IMR-90 (cell line): ENCODE data around the gene CDH23. TPM values are rescaled to one million over a fixed set of nuclear protein-coding genes. Genes with fewer than 3 reads are reported as not detected.

Source experiments
- ATAC-seq: fragments of 200-7000 bp; cut with Tn5 transposase; 2 replicates; pipeline ENCODE4 v1.9.1; 2020; ENCODE audit warnings: low read depth, mild to moderate bottlenecking, moderate library complexity
- BruUV-seq: library from RNA; stranded (reverse); fragments of 400-500 nt; replicated peaks from 2 replicates; lab custom pipeline; 2021; lab: Mats Ljungman, UMichigan
- CTCF ChIA-PET: fragments of 300-600 bp; formaldehyde crosslinking; extraction: SDS; loops from one replicate; lab custom pipeline; 2021; ENCODE audit warnings: antibody characterized with exemption; lab: Yijun Ruan, JAX
- POLR2A ChIA-PET: fragments of 300-600 bp; sonication (Branson Sonifier 250); formaldehyde crosslinking; loops from one replicate; lab custom pipeline; 2022; ENCODE audit warnings: antibody characterized with exemption; ENCODE audit not compliant: unreplicated experiment; lab: Charles Lee
- DNase-seq: peaks from one replicate; pipeline ENCODE4 v3.0.0; 2013
- H2AFZ ChIP-seq: replicated peaks from 2 replicates; pipeline ENCODE3; 2013; ENCODE audit warnings: low read length, mild to moderate bottlenecking; ENCODE audit not compliant: poor library complexity
- H2AK5ac ChIP-seq: 2 replicates; pipeline ENCODE4 v1.6.1; 2013; ENCODE audit warnings: low read depth, low read length, inconsistent platforms
- H2AK9ac ChIP-seq: replicated peaks from 2 replicates; pipeline ENCODE3; 2013; ENCODE audit warnings: mild to moderate bottlenecking, low read depth, low read length, moderate library complexity; ENCODE audit not compliant: poor library complexity
- H2BK120ac ChIP-seq: 2 replicates; pipeline ENCODE4 v1.6.1; 2013; ENCODE audit warnings: low read depth, low read length, inconsistent platforms
- H2BK15ac ChIP-seq: 3 replicates; pipeline ENCODE4 v1.6.1; 2013; ENCODE audit warnings: low read depth, low read length, inconsistent platforms
- H2BK20ac ChIP-seq: 2 replicates; pipeline ENCODE4 v1.6.1; 2013; ENCODE audit warnings: low read depth, mild to moderate bottlenecking, inconsistent platforms, low read length, moderate library complexity
- H2BK5ac ChIP-seq: 2 replicates; pipeline ENCODE4 v1.6.1; 2013; ENCODE audit warnings: mild to moderate bottlenecking, low read depth, low read length, inconsistent platforms; ENCODE audit not compliant: poor library complexity, severe bottlenecking
- H3K14ac ChIP-seq: replicated peaks from 2 replicates; pipeline ENCODE4 v1.6.1; 2013; ENCODE audit warnings: low read depth, low read length, inconsistent platforms
- H3K18ac ChIP-seq: 2 replicates; pipeline ENCODE4 v1.6.1; 2013; ENCODE audit warnings: low read depth, low read length, control low read depth
- H3K23ac ChIP-seq: 2 replicates; pipeline ENCODE4 v1.6.1; 2013; ENCODE audit warnings: low read depth, low read length, inconsistent platforms
- H3K27ac ChIP-seq: 2 replicates; pipeline ENCODE4 v1.5.1; 2013; ENCODE audit warnings: mild to moderate bottlenecking, control low read depth, low read length; ENCODE audit not compliant: insufficient read depth
- H3K27me3 ChIP-seq: 2 replicates; pipeline ENCODE4 v1.6.1; 2013; ENCODE audit warnings: low read length; ENCODE audit not compliant: control insufficient read depth, insufficient read depth
- H3K36me3 ChIP-seq: 2 replicates; pipeline ENCODE4 v1.6.1; 2013; ENCODE audit warnings: low read length, mixed read lengths; ENCODE audit not compliant: control insufficient read depth, insufficient read depth
- H3K4ac ChIP-seq: 2 replicates; pipeline ENCODE4 v1.6.1; 2013; ENCODE audit warnings: low read depth, low read length, inconsistent platforms
- H3K4me1 ChIP-seq: 2 replicates; pipeline ENCODE4 v1.6.1; 2013; ENCODE audit warnings: low read length, mixed read lengths; ENCODE audit not compliant: control insufficient read depth, insufficient read depth
- H3K4me2 ChIP-seq: 2 replicates; pipeline ENCODE4 v1.6.1; 2013; ENCODE audit warnings: low read depth, mild to moderate bottlenecking, control low read depth, low read length, moderate library complexity
- H3K4me3 ChIP-seq: 2 replicates; pipeline ENCODE4 v1.5.1; 2013; ENCODE audit warnings: low read depth, mild to moderate bottlenecking, control low read depth, low read length, moderate library complexity; ENCODE audit not compliant: insufficient read depth
- H3K56ac ChIP-seq: 2 replicates; pipeline ENCODE4 v1.6.1; 2013; ENCODE audit warnings: low read length, inconsistent platforms; ENCODE audit not compliant: insufficient read depth; ENCODE audit errors: extremely low read depth
- H3K79me1 ChIP-seq, 2 experiments: 2 replicates each; pipeline ENCODE4 v1.6.1; 2013; ENCODE audit warnings: low read length in 2 of 2, inconsistent platforms in 1 of 2, low read depth in 1 of 2
- H3K9ac ChIP-seq: 2 replicates; pipeline ENCODE4 v1.6.1; 2013; ENCODE audit warnings: low read depth, low read length, control low read depth
- H3K9me1 ChIP-seq: 2 replicates; pipeline ENCODE4 v1.6.1; 2013; ENCODE audit warnings: low read length, inconsistent platforms; ENCODE audit not compliant: insufficient read depth
- H3K9me3 ChIP-seq: 2 replicates; pipeline ENCODE4 v1.6.1; 2013; ENCODE audit warnings: low read length; ENCODE audit not compliant: control insufficient read depth, insufficient read depth
- H4K20me1 ChIP-seq: 2 replicates; pipeline ENCODE4 v1.6.1; 2013; ENCODE audit warnings: low read length, inconsistent platforms; ENCODE audit not compliant: insufficient read depth
- H4K5ac ChIP-seq: 2 replicates; pipeline ENCODE4 v1.6.1; 2013; ENCODE audit warnings: mild to moderate bottlenecking, low read depth, low read length, control low read depth
- H4K8ac ChIP-seq, 2 experiments: 2 replicates each; pipeline ENCODE4 v1.6.1; 2013; ENCODE audit warnings: low read depth in 2 of 2, low read length in 2 of 2, control low read depth in 1 of 2, inconsistent platforms in 1 of 2
- H4K91ac ChIP-seq: 2 replicates; pipeline ENCODE4 v1.6.1; 2013; ENCODE audit warnings: low read depth, low read length, inconsistent platforms; ENCODE audit not compliant: insufficient read depth
- CTCF ChIP-seq: conservative IDR thresholded peaks from 2 replicates; pipeline ENCODE4 v1.5.1; 2012; ENCODE audit warnings: mild to moderate bottlenecking, low read depth, low read length, improper control_type of control experiment
- FOS ChIP-seq: fragments of 150-350 bp; IDR thresholded peaks from 2 replicates; pipeline ENCODE4 v1.6.1; 2016; ENCODE audit warnings: low read depth, low read length
- MAFK ChIP-seq: IDR thresholded peaks from 2 replicates; pipeline ENCODE4 v1.6.1; 2012; ENCODE audit warnings: low read depth, low read length, improper control_type of control experiment
- MXI1 ChIP-seq: IDR thresholded peaks from 2 replicates; pipeline ENCODE4 v1.6.1; 2012; ENCODE audit warnings: low read depth, mild to moderate bottlenecking, low read length, moderate library complexity, borderline replicate concordance
- POLR2A ChIP-seq: IDR thresholded peaks from 2 replicates; pipeline ENCODE4 v1.6.1; 2012; ENCODE audit warnings: mild to moderate bottlenecking, low read depth, low read length
- RFX5 ChIP-seq: IDR thresholded peaks from 2 replicates; pipeline ENCODE4 v1.8.0; 2012; ENCODE audit warnings: low read depth, mild to moderate bottlenecking, low read length, moderate library complexity
- USF2 ChIP-seq: fragments of 150-350 bp; IDR thresholded peaks from 2 replicates; pipeline ENCODE4 v1.6.1; 2017; ENCODE audit warnings: mild to moderate bottlenecking, antibody characterized with exemption, low read length, low read depth
- WGBS, 2 experiments: methylation state at CpG; one replicate each; pipeline versions ENCODE4 v1.1.5 to v1.1.7; 2013; ENCODE audit warnings: missing lambda C conversion rate in 2 of 2; ENCODE audit not compliant: insufficient read length in 1 of 2; ENCODE audit errors: extremely low coverage in 2 of 2; 5-methylcytosine and 5-hydroxymethylcytosine counted together
- dilution Hi-C: fragments of 300-500 bp; cut with HindIII; formaldehyde crosslinking; loops from one replicate; pipeline ENCODE4 v1.14.3; 2018; ENCODE audit warnings: low sequenced_read_pairs; ENCODE audit not compliant: unreplicated experiment
- in situ Hi-C: fragments of 300-500 bp; cut with MboI; formaldehyde crosslinking; loops from 3 replicates; pipeline ENCODE4 v1.14.3; 2019; ENCODE audit warnings: low sequenced_read_pairs, inconsistent platforms, mixed read lengths
- intact Hi-C: fragments of 100-400 bp; cut with micrococcal nuclease; formaldehyde crosslinking; loops from 2 replicates; pipeline ENCODE4 v1.10.0; 2022
- polyA plus RNA-seq, 3 experiments: library from polyadenylated mRNA; depleted of rRNA; stranded (reverse); fragments of >200 nt; gene quantifications; 2 replicates each; pipeline ENCODE4 v1.2.3, GENCODE V29; 2012; ENCODE audit warnings: low replicate concordance in 1 of 3
- total RNA-seq: library from RNA; depleted of rRNA; stranded (reverse); fragments of >200 nt; gene quantifications from 2 replicates; pipeline ENCODE4 v1.2.3, GENCODE V29; 2012

CDH23 gene
- total and polyA plus RNA-seq, 2 of the 4 experiments (the other 2 are of a cell fraction): under 0.01 to 0.03 TPM

GRCh38 chr10:71648254-71648932 lies 251.7 kb downstream of the CDH23 start:
- no peaks in the 10 kb centered on the region for H3K9me3 ChIP-seq
- H3K4me2 ChIP-seq: no peak overlapping the region
- no peaks in the 10 kb centered on the region for H3K9me1 ChIP-seq
- no peak overlapping the region for H3K9ac ChIP-seq
- no TSS peak for BruUV-seq
- no peak overlapping the region for H2AK9ac ChIP-seq
- no peaks in the 10 kb centered on the region for H4K20me1 ChIP-seq
- intact Hi-C loops: no loop called here
- H3K79me1 ChIP-seq: no peaks in the 10 kb centered on the region
- no peak for ATAC-seq
- 20% methylated on average over 3 of the region's 10 CpGs; no CpG with 5 or more reads in 1 of the 2 experiments for WGBS, 2 experiments
- ChIA-PET POLR2A (no interaction called here), CTCF (interaction anchor here (0.6 kb wide), 1 partner anchor 91 kb away, joined by 3 read pairs; no protein-coding TSS in a partner anchor)
- H3K23ac ChIP-seq: no peak overlapping the region
- H2AK5ac ChIP-seq: no peak overlapping the region
- H3K56ac ChIP-seq: no peak overlapping the region
- H3K18ac ChIP-seq: no peak overlapping the region
- no peak for DNase-seq
- no peak overlapping the region for H4K8ac ChIP-seq
- no peak overlapping the region for H2BK15ac ChIP-seq
- H3K27ac ChIP-seq: no peak overlapping the region
- dilution Hi-C loops: no loop called here
- no peak overlapping the region for H4K5ac ChIP-seq
- no peak overlapping the region for H3K4ac ChIP-seq
- no peak for TF ChIP-seq USF2
- TF ChIP-seq POLR2A: no peak
- no peak for TF ChIP-seq FOS
- TF ChIP-seq MAFK: no peak
- TF ChIP-seq CTCF: no peak
- TF ChIP-seq RFX5: no peak
- no peak for TF ChIP-seq MXI1
- H3K4me1 ChIP-seq: no peaks in the 10 kb centered on the region
- no peak overlapping the region for H4K91ac ChIP-seq
- no peaks in the 10 kb centered on the region for H3K36me3 ChIP-seq
- H3K4me3 ChIP-seq: no peak overlapping the region
- H2AFZ ChIP-seq: no peak overlapping the region
- no peak overlapping the region for H2BK20ac ChIP-seq
- in situ Hi-C loops: no loop called here
- H2BK120ac ChIP-seq: no peak overlapping the region
- H2BK5ac ChIP-seq: no peak overlapping the region
- H3K14ac ChIP-seq: no peak overlapping the region
- H3K27me3 ChIP-seq: peaks cover 51% of the 10 kb centered on the region
